Measurements from ENCODE around the gene NXN.

- TF ChIP-seq CTCF (IDR thresholded peaks at IDR 0.05; ENCODE audit: low read depth, low read length, poor library complexity, severe bottlenecking), result no peak
- TF ChIP-seq EZH2phosphoT487 (IDR thresholded peaks at IDR 0.05; ENCODE audit: borderline replicate concordance, low read length), result no peak
These were observed 31.0 kb upstream of the NXN start for GRCh38 chr17:1010586-1010985.
